Ovary (tissue), 3 donors: ENCODE data around the gene CRTAP.

Experiments
- EP300 ChIP-seq: sonication (generic); formaldehyde crosslinking; IDR thresholded peaks from one replicate; pipeline ENCODE4 v1.6.1; 2017; ENCODE audit warnings: antibody characterized with exemption
- POLR2A ChIP-seq: fragments of 450-650 bp; IDR thresholded peaks from one replicate; pipeline ENCODE4 v1.6.1; 2017; ENCODE audit warnings: antibody characterized with exemption, mild to moderate bottlenecking, moderate library complexity
- TF ChIP-seq, protein P1 (sequence below), 3 donors: fragments of 450-650 bp in 2 of 3; fragments of 200-600 bp in 1 of 3; IDR thresholded peaks; one replicate each; pipeline versions ENCODE4 v1.5.1 to v1.8.0; 2016 to 2022; ENCODE audit warnings: antibody characterized with exemption in 3 of 3, mild to moderate bottlenecking in 1 of 3
- donor health status: DM: no; HTN: no; CAD: no.

DNA sequence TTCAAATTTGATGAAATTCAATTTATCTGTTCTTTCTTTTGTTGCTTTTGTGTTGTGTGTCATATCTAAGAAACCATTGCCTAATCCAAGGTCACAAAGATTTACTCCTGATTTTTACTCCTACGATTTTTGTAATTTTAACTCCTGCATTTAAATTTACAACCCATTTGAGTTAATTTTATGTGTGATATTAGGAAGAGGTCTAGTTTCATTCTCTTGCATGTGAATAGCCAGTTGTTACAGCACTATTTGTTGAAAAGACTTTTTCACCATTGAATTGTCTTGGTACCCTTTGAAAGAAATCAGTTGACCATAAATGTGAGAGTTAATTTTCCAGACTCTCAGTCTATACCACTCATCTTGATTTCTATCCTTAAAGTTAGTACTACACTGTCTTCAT, 23.9 kb downstream of the CRTAP start:
- TF ChIP-seq, protein P1, sequence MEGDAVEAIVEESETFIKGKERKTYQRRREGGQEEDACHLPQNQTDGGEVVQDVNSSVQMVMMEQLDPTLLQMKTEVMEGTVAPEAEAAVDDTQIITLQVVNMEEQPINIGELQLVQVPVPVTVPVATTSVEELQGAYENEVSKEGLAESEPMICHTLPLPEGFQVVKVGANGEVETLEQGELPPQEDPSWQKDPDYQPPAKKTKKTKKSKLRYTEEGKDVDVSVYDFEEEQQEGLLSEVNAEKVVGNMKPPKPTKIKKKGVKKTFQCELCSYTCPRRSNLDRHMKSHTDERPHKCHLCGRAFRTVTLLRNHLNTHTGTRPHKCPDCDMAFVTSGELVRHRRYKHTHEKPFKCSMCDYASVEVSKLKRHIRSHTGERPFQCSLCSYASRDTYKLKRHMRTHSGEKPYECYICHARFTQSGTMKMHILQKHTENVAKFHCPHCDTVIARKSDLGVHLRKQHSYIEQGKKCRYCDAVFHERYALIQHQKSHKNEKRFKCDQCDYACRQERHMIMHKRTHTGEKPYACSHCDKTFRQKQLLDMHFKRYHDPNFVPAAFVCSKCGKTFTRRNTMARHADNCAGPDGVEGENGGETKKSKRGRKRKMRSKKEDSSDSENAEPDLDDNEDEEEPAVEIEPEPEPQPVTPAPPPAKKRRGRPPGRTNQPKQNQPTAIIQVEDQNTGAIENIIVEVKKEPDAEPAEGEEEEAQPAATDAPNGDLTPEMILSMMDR (IDR thresholded peaks at IDR 0.05): no peak
- TF ChIP-seq POLR2A (no peak), EP300 (no peak)
